AG04450 (cell line): Measurements from ENCODE around the gene MCF2L. TPM values are rescaled to one million over a fixed set of nuclear protein-coding genes. Genes with fewer than 3 reads are reported as not detected.
"Not testable (repeated sequence)": the region's sequence is repeated elsewhere in the genome, so short reads cannot be mapped to it uniquely, and the experiment has no call there.

Experiments
- CTCF ChIA-PET: fragments of 300-600, 350-600 bp; formaldehyde crosslinking; extraction: SDS; loops from one replicate; lab custom pipeline; 2022; ENCODE audit warnings: antibody characterized with exemption, inconsistent platforms; lab: Charles Lee
- POLR2A ChIA-PET: fragments of 350-600 bp; formaldehyde crosslinking; extraction: SDS; loops from one replicate; lab custom pipeline; 2021; ENCODE audit warnings: antibody characterized with exemption, inconsistent platforms; lab: Yijun Ruan, JAX
- DNase-seq: peaks from one replicate; pipeline ENCODE4 v3.0.0-alpha.2; 2011; ENCODE audit warnings: low read depth, low spot score
- H3K27ac ChIP-seq: one replicate; pipeline ENCODE4 v1.5.1; 2012; ENCODE audit warnings: low read depth, low read length, control low read depth
- H3K27me3 ChIP-seq: one replicate; pipeline ENCODE4 v1.6.0; 2012; ENCODE audit warnings: low read length; ENCODE audit not compliant: control insufficient read depth, insufficient read depth
- H3K4me3 ChIP-seq: 2 replicates; pipeline ENCODE4 v1.5.1; 2011; ENCODE audit warnings: mild to moderate bottlenecking, low read depth, low read length, control low read depth
- H3K9me3 ChIP-seq: 2 replicates; pipeline ENCODE4 v1.5.1; 2012; ENCODE audit warnings: low read length; ENCODE audit not compliant: control insufficient read depth, insufficient read depth
- CTCF ChIP-seq: IDR thresholded peaks from 2 replicates; pipeline ENCODE4 v1.5.1; 2011; ENCODE audit warnings: low read depth, low read length, control low read depth, inconsistent platforms
- polyA plus RNA-seq: library from polyadenylated mRNA; depleted of rRNA; stranded (reverse); fragments of >200 nt; gene quantifications from 2 replicates; pipeline ENCODE4 v1.2.3, GENCODE V29; 2011

Gene MCF2L
- polyA plus RNA-seq, 1 experiment, result 0.04 TPM

- ChIA-PET POLR2A (interaction anchor here (0.7 kb wide), 1 partner anchor 188 kb away, joined by 3 read pairs; no protein-coding TSS in a partner anchor), CTCF (no interaction called here)
- no peak for TF ChIP-seq CTCF
- Histone ChIP-seq H3K27ac (no peak overlapping the region), H3K27me3 (peaks cover 3% of the 10 kb centered on the region), H3K9me3 (peaks cover 5% of the 10 kb centered on the region; the same call in 1 of the 2 replicates), H3K4me3 (no peak overlapping the region)
- DNase-seq, result no peak
Measured at GRCh38 chr13:113078902-113079780, 110.1 kb downstream of the MCF2L start.

GRCh38 chr13:113079781-113080080 is 110.7 kb downstream of the MCF2L start:
- H3K27me3 ChIP-seq, CTCF ChIA-PET, DNase-seq, H3K4me3 ChIP-seq, H3K27ac ChIP-seq, H3K9me3 ChIP-seq: not testable (repeated sequence)
- POLR2A ChIA-PET, result interaction anchor here (0.7 kb wide), 1 partner anchor 187 kb away, joined by 3 read pairs; no protein-coding TSS in a partner anchor

- Histone ChIP-seq H3K27ac (no peak overlapping the region), H3K27me3 (peaks cover 6% of the 10 kb centered on the region), H3K9me3 (peaks cover 5% of the 10 kb centered on the region; the same call in 1 of the 2 replicates), H3K4me3 (no peak overlapping the region)
- ChIA-PET POLR2A (no interaction called here), CTCF (no interaction called here)
- no peak for DNase-seq
- TF ChIP-seq CTCF, result no peak
Measured at GRCh38 chr13:113080361-113080831, 111.4 kb downstream of the MCF2L start.

- no peak overlapping the region for H3K4me3 ChIP-seq
- H3K9me3 ChIP-seq, result peaks cover 5% of the 10 kb centered on the region; the same call in 1 of the 2 replicates
- POLR2A ChIA-PET, result no interaction called here
- no peak for TF ChIP-seq CTCF
- CTCF ChIA-PET, result no interaction called here
- no peak overlapping the region for H3K27ac ChIP-seq
- no peak for DNase-seq
- peaks cover 6% of the 10 kb centered on the region for H3K27me3 ChIP-seq
Measured at GRCh38 chr13:113080901-113081521, 112.0 kb downstream of the MCF2L start.

- DNase-seq, result no peak
- no peak overlapping the region for H3K4me3 ChIP-seq
- no peak overlapping the region for H3K27ac ChIP-seq
- H3K27me3 ChIP-seq, result peaks cover 6% of the 10 kb centered on the region
- peaks cover 3% of the 10 kb centered on the region; the same call in 1 of the 2 replicates for H3K9me3 ChIP-seq
- ChIA-PET CTCF (no interaction called here), POLR2A (no interaction called here)
- TF ChIP-seq CTCF, result no peak
Measured at GRCh38 chr13:113082198-113083021, 113.4 kb downstream of the MCF2L start.
